Left ventricle myocardium superior (tissue), 1 donor: ENCODE measurements around the gene RPTOR. TPM values are rescaled to one million over a fixed set of nuclear protein-coding genes. Genes with fewer than 3 reads are reported as not detected.

ENCODE experiments used
- ATAC-seq: fragments of 200-7000 bp; cut with Tn5 transposase; one replicate; pipeline ENCODE4 v1.9.1; 2020; ENCODE audit warnings: mild to moderate bottlenecking, moderate library complexity
- DNase-seq: peaks from one replicate; pipeline ENCODE4 v3.0.0-alpha.2; 2020
- intact Hi-C: fragments of 100-400 bp; cut with micrococcal nuclease; formaldehyde crosslinking; loops from one replicate; pipeline ENCODE4 v1.11.0; 2022
- total RNA-seq: library from RNA; stranded (reverse); fragmentation: NEBNext Ultra II Directional; extraction: Animal tissue kit (Norgen Biotek cat#: 25700); gene quantifications from one replicate; pipeline ENCODE4 v1.2.1, GENCODE V29; 2021
- donor health status: DM: no; HTN: yes; CAD: no; lungs with severe emphysema.

Gene RPTOR
- total RNA-seq, 1 donor from 2014 or later: 20.9 TPM

DNA sequence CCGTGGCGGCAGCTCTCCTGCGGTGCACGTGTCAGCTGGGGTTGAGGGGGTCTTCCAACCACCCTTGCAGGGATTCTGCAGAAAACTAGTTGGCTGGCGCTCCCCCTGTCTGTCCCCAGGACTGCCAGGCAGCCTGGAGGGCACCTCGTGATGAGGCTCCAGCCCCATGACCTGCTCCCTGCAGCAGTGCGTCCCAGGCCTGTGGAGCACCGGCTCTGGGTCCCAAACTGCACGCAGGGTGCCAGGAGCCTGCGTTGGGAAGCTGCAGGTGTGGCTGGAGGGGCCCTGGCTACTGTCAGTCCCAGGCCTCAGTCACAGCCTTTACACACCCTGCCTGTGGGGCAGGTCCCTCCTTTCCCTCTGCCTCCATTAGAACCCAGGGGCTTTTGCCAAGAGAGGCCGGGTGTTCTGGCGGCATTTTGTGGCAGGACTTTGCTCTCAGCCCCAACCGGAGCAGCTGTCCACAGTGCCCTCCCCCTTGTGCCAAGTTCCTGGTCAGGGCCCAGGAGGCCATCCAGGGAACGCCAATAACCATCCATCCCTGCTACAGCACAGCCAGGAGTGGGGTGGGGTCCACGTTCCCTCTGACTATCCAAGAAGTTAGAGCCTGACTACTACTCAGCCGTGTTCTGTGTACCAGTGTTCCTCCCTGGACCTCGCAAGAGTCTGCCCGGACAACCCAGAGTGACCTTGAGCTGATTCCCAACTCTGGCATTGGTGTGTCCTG, 456.2 kb downstream of the RPTOR start:
- intact Hi-C loops: no loop called here
- peak; percentile 53 for ATAC-seq
- DNase-seq: peak; percentile 20

DNA sequence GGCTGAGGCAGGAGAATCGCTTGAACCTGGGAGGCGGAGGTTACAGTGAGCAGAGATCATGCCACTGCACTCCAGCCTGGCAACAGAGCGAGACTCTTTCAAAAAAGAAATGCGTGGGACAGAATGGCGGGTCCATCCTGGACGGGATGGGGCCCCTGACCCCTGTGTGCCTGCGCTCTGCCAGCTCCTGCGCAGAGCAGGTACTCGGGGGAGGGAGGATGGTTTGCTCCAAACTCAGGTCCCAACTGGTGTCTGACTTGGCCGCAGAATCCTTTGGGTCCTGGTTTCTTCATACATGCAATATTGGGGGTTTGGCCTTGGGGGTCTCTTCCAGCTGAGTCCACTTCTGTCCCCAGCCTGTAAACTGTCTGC, 457.4 kb downstream of the RPTOR start:
- ATAC-seq (no peak), DNase-seq (no peak)
- intact Hi-C loops: no loop called here

DNA sequence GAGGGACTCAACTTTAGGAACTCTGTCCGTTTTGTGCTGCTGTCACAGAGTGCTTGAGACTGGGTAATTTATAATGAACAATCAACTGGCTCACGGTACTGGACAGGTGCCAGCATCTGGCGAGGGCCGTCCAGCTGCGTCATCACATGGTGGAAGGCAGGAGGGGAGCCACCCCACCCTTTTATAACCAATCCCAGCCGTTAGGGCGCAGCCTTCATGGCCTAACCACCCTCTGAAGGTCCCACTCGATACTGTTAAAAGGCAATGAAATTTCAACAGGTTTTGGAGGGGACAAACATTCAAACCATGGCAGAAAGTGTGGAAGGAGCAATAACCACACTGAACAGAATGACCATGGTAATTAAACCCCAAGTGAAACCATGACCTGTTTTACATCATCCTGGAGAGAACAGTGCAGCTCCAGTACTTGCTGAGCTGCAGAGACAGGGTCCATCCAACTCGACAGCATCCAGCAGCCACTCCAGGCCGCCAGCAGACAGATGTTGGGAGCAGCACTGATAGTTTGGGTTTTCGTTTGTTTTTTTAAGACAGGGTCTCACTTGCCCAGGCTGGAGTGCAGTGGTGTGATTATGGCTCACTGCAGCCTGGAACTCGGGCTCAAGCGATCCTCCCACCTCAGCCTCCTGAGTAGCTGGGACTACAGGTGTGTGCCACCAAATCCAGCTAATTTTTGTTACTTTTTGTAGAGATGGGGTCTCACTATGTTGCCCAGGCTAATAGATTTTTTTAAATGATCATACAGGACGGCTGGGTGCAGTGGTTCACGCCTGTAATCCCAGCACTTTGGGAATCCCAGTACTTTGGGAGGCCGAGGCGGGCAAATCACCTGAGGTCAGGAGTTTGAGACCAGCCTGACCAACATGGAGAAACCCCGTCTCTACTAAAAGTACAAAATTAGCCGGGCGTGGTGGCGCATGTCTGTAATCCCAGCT, 458.0 kb downstream of the RPTOR start:
- intact Hi-C loops: no loop called here
- peak; percentile 48 for ATAC-seq

GRCh38 chr17:81003711-81004475, 459.3 kb downstream of the RPTOR start:
- DNase-seq (peak; percentile 27), ATAC-seq (peak; percentile 3)
- intact Hi-C loops: no loop called here

More for the DNA sequence above, 458.0 kb downstream of the RPTOR start:
- DNase-seq: peak; percentile 73

GRCh38 chr17:81006891-81007290, 462.3 kb downstream of the RPTOR start:
- DNase-seq (no peak), ATAC-seq (no peak)
- intact Hi-C loops: no loop called here

DNA sequence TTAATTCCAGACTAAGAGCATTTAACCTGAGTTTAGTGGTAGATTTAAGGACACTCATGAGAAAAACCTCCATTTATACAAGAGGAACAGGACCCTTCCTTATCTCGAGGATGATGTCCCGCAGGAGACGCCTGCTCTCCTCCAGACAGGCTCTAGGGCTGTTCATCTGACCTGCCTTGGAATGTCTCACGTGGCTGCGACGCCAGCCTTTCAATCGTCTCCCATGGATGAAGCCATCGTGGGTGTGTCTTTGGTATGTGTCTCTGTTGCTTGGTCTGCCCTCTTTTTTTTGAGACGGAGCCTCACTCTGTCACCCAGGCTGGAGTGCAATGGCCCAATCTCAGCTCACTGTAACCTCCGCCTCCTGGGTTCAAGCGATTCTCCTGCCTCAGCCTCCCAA, 463.5 kb downstream of the RPTOR start:
- no peak for DNase-seq
- no peak for ATAC-seq

DNA sequence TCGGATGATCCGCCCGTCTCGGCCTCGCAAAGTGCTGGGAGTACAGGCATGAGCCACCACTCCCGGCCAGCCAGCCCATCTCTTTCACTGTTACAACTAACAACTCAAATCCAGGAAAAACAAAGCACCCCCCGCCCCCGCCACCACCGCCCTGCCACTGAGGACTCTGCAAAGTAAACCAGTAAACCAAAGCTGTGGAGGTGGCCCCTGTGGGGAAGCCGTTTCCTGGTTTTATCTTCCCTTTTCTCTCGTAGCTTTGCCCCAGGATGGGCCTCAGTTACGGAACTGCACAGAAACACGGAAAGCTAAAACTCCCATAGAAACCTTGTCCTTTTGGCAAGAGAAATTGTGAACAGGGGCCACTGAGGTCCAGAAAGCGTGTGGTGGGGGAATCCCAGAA, 464.5 kb downstream of the RPTOR start:
- DNase-seq (peak; percentile 20), ATAC-seq (no peak)
- intact Hi-C loops: no loop called here

More for the DNA sequence above, 463.5 kb downstream of the RPTOR start:
- intact Hi-C loops: no loop called here

DNA sequence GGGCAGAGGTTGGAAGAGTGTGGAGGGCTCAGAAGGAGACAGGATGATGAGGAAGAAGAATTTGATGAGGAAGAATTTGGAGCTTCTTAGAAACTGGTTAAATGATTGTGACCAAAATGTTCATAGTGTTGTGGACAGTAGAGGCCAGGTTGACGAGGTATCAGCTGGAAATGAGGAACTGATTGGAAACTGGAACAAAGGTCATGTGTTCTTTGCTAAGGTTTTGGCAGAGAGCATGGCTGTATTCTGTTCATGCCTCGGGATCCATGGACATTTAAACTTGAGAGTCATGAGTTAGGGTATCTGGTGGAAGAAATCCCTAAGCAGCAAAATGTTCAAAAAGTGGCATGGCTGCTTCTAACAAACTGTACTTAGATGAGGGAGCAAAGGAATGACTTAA, 466.3 kb downstream of the RPTOR start:
- intact Hi-C loops: no loop called here
- no peak for ATAC-seq

GRCh38 chr17:81011951-81012350, 467.3 kb downstream of the RPTOR start:
- DNase-seq: no peak
- no peak for ATAC-seq
- intact Hi-C loops: no loop called here

More for the DNA sequence above, 466.3 kb downstream of the RPTOR start:
- no peak for DNase-seq

GRCh38 chr17:81012574-81013447, 468.2 kb downstream of the RPTOR start:
- ATAC-seq (no peak), DNase-seq (peak; percentile 11)
- intact Hi-C loops: no loop called here

GRCh38 chr17:81013642-81014041, 469.0 kb downstream of the RPTOR start:
- no peak for DNase-seq
- intact Hi-C loops: no loop called here
- ATAC-seq: no peak

DNA sequence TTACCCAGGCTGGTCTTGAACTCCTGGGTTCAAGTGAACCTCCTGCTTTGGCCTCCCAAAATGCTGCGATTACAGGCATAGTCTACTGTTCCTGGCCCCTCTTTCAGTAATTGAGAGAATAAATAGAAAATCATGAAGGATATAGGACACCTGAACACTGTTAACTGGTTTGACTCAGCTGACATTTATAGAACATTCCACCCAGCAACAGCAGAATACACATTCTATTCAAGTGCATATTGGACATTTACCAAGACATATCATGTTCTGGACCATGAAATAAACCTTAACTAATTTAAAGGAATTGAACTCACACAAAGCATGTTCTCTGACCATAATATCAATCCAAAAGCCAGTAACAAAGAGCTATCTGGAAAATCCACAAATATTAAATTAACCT, 470.5 kb downstream of the RPTOR start:
- ATAC-seq: no peak
- intact Hi-C loops: no loop called here
- DNase-seq: no peak

Other genes with a start within 250 kb of the RPTOR start
- gene ENDOV, start 129.7 kb upstream of the RPTOR start, total RNA-seq: 9.1 TPM
- gene NPTX1, start 68.2 kb upstream of the RPTOR start, total RNA-seq: not detected